SK-N-SH (cell line): ENCODE measurements around the gene SCN9A.

Experiments
- EP300 ChIP-seq, 2 experiments: IDR thresholded peaks; 2 replicates each; pipeline versions ENCODE4 v1.4.0 to v1.6.1; 2012; ENCODE audit warnings: borderline replicate concordance in 1 of 2, low read depth in 1 of 2, low read length in 1 of 2
- JUND ChIP-seq: IDR thresholded peaks from 2 replicates; pipeline ENCODE4 v1.4.0; 2012
- POLR2AphosphoS5 ChIP-seq: IDR thresholded peaks from 2 replicates; pipeline ENCODE4 v1.6.1; 2012; ENCODE audit warnings: low read depth, low read length
- RAD21 ChIP-seq: IDR thresholded peaks from 2 replicates; pipeline ENCODE4 v1.6.1; 2012; ENCODE audit warnings: mild to moderate bottlenecking, low read length
- RCOR1 ChIP-seq: fragments of 150-350 bp; IDR thresholded peaks from 2 replicates; pipeline ENCODE4 v1.6.1; 2017; ENCODE audit warnings: antibody characterized with exemption, low read length
- RXRA ChIP-seq: IDR thresholded peaks from 2 replicates; pipeline ENCODE4 v1.4.0; 2012; ENCODE audit warnings: low read depth, mild to moderate bottlenecking, borderline replicate concordance
- SIN3A ChIP-seq: IDR thresholded peaks from 2 replicates; pipeline ENCODE4 v1.6.1; 2012; ENCODE audit warnings: low read depth, mild to moderate bottlenecking, low read length, moderate library complexity, borderline replicate concordance
- TCF12 ChIP-seq: IDR thresholded peaks from 2 replicates; pipeline ENCODE4 v1.4.0; 2012
- TF ChIP-seq, protein P1 (sequence below): fragments of 200-600 bp; sonication (generic); IDR thresholded peaks from 2 replicates; pipeline ENCODE4 v1.6.1; 2017; ENCODE audit warnings: antibody characterized with exemption, mild to moderate bottlenecking, moderate library complexity
- TF ChIP-seq, protein P2 (sequence below): IDR thresholded peaks from 2 replicates; pipeline ENCODE4 v1.6.1; 2012; ENCODE audit warnings: mild to moderate bottlenecking, low read depth, low read length, moderate library complexity
- TF ChIP-seq, protein P3 (sequence below): IDR thresholded peaks from 2 replicates; pipeline ENCODE4; 2012
- TF ChIP-seq, protein P4 (sequence below): IDR thresholded peaks from 2 replicates; pipeline ENCODE4 v1.4.0; 2012; ENCODE audit warnings: low read depth, borderline replicate concordance
- TF ChIP-seq, protein P5 (sequence below): IDR thresholded peaks from 2 replicates; pipeline ENCODE4 v1.4.0; 2012; ENCODE audit warnings: low read depth, borderline replicate concordance
- TF ChIP-seq, protein P6 (sequence below): IDR thresholded peaks from 2 replicates; pipeline ENCODE4 v1.4.0; 2012; ENCODE audit warnings: low read depth

DNA sequence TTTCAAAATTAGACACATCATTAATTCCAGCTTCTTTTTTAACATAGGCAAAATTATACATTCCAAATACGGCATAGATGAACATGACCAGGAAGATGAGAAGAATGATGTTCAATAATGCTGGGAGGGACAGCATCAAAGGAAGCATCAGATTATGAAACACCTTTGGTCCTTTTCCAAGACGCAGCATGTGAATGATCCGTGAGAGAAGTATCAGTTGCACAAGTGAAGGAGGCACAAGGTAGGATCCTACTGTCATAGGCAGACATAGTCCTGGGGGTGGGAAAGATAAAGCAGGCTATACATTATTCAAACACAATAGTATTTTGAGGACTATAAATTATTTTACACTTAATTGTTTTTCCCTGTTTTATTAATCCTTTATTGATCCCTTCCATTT lies 30.6 kb upstream of the SCN9A start:
- TF ChIP-seq TCF12 (no peak), EP300 (IDR thresholded peaks at IDR 0.05; ENCODE audit: borderline replicate concordance in 1 of 2, low read depth in 1 of 2, low read length in 1 of 2) (no peak), JUND (no peak), SIN3A (no peak), RCOR1 (no peak), POLR2AphosphoS5 (no peak), RAD21 (no peak), RXRA (no peak)
- TF ChIP-seq, protein P1, sequence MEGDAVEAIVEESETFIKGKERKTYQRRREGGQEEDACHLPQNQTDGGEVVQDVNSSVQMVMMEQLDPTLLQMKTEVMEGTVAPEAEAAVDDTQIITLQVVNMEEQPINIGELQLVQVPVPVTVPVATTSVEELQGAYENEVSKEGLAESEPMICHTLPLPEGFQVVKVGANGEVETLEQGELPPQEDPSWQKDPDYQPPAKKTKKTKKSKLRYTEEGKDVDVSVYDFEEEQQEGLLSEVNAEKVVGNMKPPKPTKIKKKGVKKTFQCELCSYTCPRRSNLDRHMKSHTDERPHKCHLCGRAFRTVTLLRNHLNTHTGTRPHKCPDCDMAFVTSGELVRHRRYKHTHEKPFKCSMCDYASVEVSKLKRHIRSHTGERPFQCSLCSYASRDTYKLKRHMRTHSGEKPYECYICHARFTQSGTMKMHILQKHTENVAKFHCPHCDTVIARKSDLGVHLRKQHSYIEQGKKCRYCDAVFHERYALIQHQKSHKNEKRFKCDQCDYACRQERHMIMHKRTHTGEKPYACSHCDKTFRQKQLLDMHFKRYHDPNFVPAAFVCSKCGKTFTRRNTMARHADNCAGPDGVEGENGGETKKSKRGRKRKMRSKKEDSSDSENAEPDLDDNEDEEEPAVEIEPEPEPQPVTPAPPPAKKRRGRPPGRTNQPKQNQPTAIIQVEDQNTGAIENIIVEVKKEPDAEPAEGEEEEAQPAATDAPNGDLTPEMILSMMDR, result no peak
- TF ChIP-seq, protein P2, sequence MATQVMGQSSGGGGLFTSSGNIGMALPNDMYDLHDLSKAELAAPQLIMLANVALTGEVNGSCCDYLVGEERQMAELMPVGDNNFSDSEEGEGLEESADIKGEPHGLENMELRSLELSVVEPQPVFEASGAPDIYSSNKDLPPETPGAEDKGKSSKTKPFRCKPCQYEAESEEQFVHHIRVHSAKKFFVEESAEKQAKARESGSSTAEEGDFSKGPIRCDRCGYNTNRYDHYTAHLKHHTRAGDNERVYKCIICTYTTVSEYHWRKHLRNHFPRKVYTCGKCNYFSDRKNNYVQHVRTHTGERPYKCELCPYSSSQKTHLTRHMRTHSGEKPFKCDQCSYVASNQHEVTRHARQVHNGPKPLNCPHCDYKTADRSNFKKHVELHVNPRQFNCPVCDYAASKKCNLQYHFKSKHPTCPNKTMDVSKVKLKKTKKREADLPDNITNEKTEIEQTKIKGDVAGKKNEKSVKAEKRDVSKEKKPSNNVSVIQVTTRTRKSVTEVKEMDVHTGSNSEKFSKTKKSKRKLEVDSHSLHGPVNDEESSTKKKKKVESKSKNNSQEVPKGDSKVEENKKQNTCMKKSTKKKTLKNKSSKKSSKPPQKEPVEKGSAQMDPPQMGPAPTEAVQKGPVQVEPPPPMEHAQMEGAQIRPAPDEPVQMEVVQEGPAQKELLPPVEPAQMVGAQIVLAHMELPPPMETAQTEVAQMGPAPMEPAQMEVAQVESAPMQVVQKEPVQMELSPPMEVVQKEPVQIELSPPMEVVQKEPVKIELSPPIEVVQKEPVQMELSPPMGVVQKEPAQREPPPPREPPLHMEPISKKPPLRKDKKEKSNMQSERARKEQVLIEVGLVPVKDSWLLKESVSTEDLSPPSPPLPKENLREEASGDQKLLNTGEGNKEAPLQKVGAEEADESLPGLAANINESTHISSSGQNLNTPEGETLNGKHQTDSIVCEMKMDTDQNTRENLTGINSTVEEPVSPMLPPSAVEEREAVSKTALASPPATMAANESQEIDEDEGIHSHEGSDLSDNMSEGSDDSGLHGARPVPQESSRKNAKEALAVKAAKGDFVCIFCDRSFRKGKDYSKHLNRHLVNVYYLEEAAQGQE, result no peak
- TF ChIP-seq, protein P3, sequence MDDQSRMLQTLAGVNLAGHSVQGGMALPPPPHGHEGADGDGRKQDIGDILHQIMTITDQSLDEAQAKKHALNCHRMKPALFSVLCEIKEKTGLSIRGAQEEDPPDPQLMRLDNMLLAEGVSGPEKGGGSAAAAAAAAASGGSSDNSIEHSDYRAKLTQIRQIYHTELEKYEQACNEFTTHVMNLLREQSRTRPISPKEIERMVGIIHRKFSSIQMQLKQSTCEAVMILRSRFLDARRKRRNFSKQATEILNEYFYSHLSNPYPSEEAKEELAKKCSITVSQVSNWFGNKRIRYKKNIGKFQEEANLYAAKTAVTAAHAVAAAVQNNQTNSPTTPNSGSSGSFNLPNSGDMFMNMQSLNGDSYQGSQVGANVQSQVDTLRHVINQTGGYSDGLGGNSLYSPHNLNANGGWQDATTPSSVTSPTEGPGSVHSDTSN, result no peak
- TF ChIP-seq, protein P4, sequence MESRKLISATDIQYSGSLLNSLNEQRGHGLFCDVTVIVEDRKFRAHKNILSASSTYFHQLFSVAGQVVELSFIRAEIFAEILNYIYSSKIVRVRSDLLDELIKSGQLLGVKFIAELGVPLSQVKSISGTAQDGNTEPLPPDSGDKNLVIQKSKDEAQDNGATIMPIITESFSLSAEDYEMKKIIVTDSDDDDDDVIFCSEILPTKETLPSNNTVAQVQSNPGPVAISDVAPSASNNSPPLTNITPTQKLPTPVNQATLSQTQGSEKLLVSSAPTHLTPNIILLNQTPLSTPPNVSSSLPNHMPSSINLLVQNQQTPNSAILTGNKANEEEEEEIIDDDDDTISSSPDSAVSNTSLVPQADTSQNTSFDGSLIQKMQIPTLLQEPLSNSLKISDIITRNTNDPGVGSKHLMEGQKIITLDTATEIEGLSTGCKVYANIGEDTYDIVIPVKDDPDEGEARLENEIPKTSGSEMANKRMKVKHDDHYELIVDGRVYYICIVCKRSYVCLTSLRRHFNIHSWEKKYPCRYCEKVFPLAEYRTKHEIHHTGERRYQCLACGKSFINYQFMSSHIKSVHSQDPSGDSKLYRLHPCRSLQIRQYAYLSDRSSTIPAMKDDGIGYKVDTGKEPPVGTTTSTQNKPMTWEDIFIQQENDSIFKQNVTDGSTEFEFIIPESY, result no peak
- TF ChIP-seq, protein P5, sequence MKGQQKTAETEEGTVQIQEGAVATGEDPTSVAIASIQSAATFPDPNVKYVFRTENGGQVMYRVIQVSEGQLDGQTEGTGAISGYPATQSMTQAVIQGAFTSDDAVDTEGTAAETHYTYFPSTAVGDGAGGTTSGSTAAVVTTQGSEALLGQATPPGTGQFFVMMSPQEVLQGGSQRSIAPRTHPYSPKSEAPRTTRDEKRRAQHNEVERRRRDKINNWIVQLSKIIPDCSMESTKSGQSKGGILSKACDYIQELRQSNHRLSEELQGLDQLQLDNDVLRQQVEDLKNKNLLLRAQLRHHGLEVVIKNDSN, result no peak
- TF ChIP-seq, protein P6, sequence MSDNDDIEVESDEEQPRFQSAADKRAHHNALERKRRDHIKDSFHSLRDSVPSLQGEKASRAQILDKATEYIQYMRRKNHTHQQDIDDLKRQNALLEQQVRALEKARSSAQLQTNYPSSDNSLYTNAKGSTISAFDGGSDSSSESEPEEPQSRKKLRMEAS, result no peak
